ENCODE measurements around the gene SIK2. TPM values are rescaled to one million over a fixed set of nuclear protein-coding genes. Genes with fewer than 3 reads are reported as not detected.

SIK2 gene
- polyA plus RNA-seq, 1 donor from 2014 or later: 9.0 TPM

GRCh38 chr11:111722501-111722900 lies 120.3 kb downstream of the SIK2 start:
- Histone ChIP-seq H3F3A (ENCODE audit: insufficient read depth, low read length, poor library complexity, severe bottlenecking) (no peaks in the 10 kb centered on the region), H2AFZ (ENCODE audit: low read depth, low read length) (no peak overlapping the region), H3K79me2 (replicated peaks; ENCODE audit: insufficient read depth, low read length) (no peaks in the 10 kb centered on the region), H3K4me3 (ENCODE audit: low read length) (no peak overlapping the region), H3K36me3 (ENCODE audit: insufficient read depth, low read length) (peaks cover 14% of the 10 kb centered on the region), H3K4me2 (ENCODE audit: low read length) (no peak overlapping the region), H3K9me2 (ENCODE audit: insufficient read depth, low read length) (no peaks in the 10 kb centered on the region), H3K9me3 (ENCODE audit: low read length) (no peaks in the 10 kb centered on the region), H3K9ac (ENCODE audit: low read length) (no peak overlapping the region), H4K20me1 (ENCODE audit: insufficient read depth) (no peaks in the 10 kb centered on the region), H3K27me3 (ENCODE audit: insufficient read depth, low read depth, low read length) (no peaks in the 10 kb centered on the region), H3K27ac (ENCODE audit: low read length) (no peak overlapping the region)
- no peak for TF ChIP-seq MXI1 (conservative IDR thresholded peaks at IDR 0.05; ENCODE audit: poor library complexity, severe bottlenecking)
- TF ChIP-seq REST (IDR thresholded peaks at IDR 0.05; ENCODE audit: borderline replicate concordance): no peak
- TF ChIP-seq RAD21 (conservative IDR thresholded peaks at IDR 0.05): no peak
- TF ChIP-seq TAF1 (IDR thresholded peaks at IDR 0.05; ENCODE audit: low read depth): no peak

GRCh38 chr11:111723595-111723994 lies 121.3 kb downstream of the SIK2 start:
- Histone ChIP-seq H4K20me1 (ENCODE audit: insufficient read depth) (no peaks in the 10 kb centered on the region), H3F3A (ENCODE audit: insufficient read depth, low read length, poor library complexity, severe bottlenecking) (no peaks in the 10 kb centered on the region), H3K9ac (ENCODE audit: low read length) (no peak overlapping the region), H3K27me3 (ENCODE audit: insufficient read depth, low read depth, low read length) (no peaks in the 10 kb centered on the region), H3K27ac (ENCODE audit: low read length) (no peak overlapping the region), H3K9me3 (ENCODE audit: low read length) (no peaks in the 10 kb centered on the region), H3K79me2 (replicated peaks; ENCODE audit: insufficient read depth, low read length) (no peaks in the 10 kb centered on the region), H3K36me3 (ENCODE audit: insufficient read depth, low read length) (peaks cover 10% of the 10 kb centered on the region), H3K4me3 (ENCODE audit: low read length) (no peak overlapping the region), H2AFZ (ENCODE audit: low read depth, low read length) (no peak overlapping the region), H3K9me2 (ENCODE audit: insufficient read depth, low read length) (no peaks in the 10 kb centered on the region), H3K4me2 (ENCODE audit: low read length) (no peak overlapping the region)
- no peak for TF ChIP-seq RAD21 (conservative IDR thresholded peaks at IDR 0.05)

GRCh38 chr11:111724615-111725129 lies 122.4 kb downstream of the SIK2 start:
- Histone ChIP-seq H3K79me2 (replicated peaks; ENCODE audit: insufficient read depth, low read length) (no peaks in the 10 kb centered on the region), H3K4me2 (ENCODE audit: low read length) (no peak overlapping the region), H2AFZ (ENCODE audit: low read depth, low read length) (no peak overlapping the region), H3K9me2 (ENCODE audit: insufficient read depth, low read length) (no peaks in the 10 kb centered on the region), H3K27ac (ENCODE audit: low read length) (no peak overlapping the region), H3K36me3 (ENCODE audit: insufficient read depth, low read length) (peaks cover 7% of the 10 kb centered on the region), H3K27me3 (ENCODE audit: insufficient read depth, low read depth, low read length) (no peaks in the 10 kb centered on the region), H3K4me3 (ENCODE audit: low read length) (no peak overlapping the region), H4K20me1 (ENCODE audit: insufficient read depth) (no peaks in the 10 kb centered on the region), H3K9me3 (ENCODE audit: low read length) (no peaks in the 10 kb centered on the region), H3F3A (ENCODE audit: insufficient read depth, low read length, poor library complexity, severe bottlenecking) (no peaks in the 10 kb centered on the region), H3K9ac (ENCODE audit: low read length) (no peak overlapping the region)
- no peak for TF ChIP-seq RAD21 (conservative IDR thresholded peaks at IDR 0.05)
- TF ChIP-seq POLR2AphosphoS5 (IDR thresholded peaks at IDR 0.05): no peak
- no peak for TF ChIP-seq EZH2 (IDR thresholded peaks at IDR 0.05; ENCODE audit: borderline replicate concordance, insufficient read depth, low read length, poor library complexity, severe bottlenecking)
- no peak for TF ChIP-seq TAF1 (IDR thresholded peaks at IDR 0.05; ENCODE audit: low read depth)
- TF ChIP-seq SMC3 (conservative IDR thresholded peaks at IDR 0.05; ENCODE audit: poor library complexity): no peak
- no peak for TF ChIP-seq EP300 (conservative IDR thresholded peaks at IDR 0.05; ENCODE audit: poor library complexity, severe bottlenecking)
- no peak for TF ChIP-seq REST (IDR thresholded peaks at IDR 0.05; ENCODE audit: borderline replicate concordance)
- no peak for TF ChIP-seq MXI1 (conservative IDR thresholded peaks at IDR 0.05; ENCODE audit: poor library complexity, severe bottlenecking)
- no peak for TF ChIP-seq CTCF (IDR thresholded peaks at IDR 0.05; ENCODE audit: poor library complexity, severe bottlenecking)

Measured in neural cell (in vitro differentiated cells).